Caco-2 (cell line): ENCODE measurements around the gene SNRNP25. TPM values are rescaled to one million over a fixed set of nuclear protein-coding genes. Genes with fewer than 3 reads are reported as not detected.

Experiments used
- BruUV-seq: library from RNA; stranded (reverse); fragments of 400-500 nt; replicated peaks from 2 replicates; lab custom pipeline; 2021; lab: Mats Ljungman, UMichigan
- CTCF ChIA-PET: fragments of 300-600 bp; sonication (Branson Sonifier 250); formaldehyde crosslinking; loops from one replicate; lab custom pipeline; 2022; ENCODE audit warnings: antibody characterized with exemption; lab: Charles Lee
- POLR2A ChIA-PET: fragments of 300-600 bp; sonication (Branson Sonifier 250); formaldehyde crosslinking; loops from one replicate; lab custom pipeline; 2022; ENCODE audit warnings: antibody characterized with exemption; lab: Charles Lee
- DNase-seq, 2 experiments: peaks; one replicate each; pipeline versions ENCODE4 v3.0.0 to v3.0.0-alpha.2; 2020 to 2022
- H3K27me3 ChIP-seq: replicated peaks from 2 replicates; pipeline ENCODE4 v1.6.0; 2011; ENCODE audit warnings: low read length; ENCODE audit not compliant: control insufficient read depth, insufficient read depth
- H3K36me3 ChIP-seq: 2 replicates; pipeline ENCODE4 v1.5.1; 2011; ENCODE audit warnings: low read length; ENCODE audit not compliant: control insufficient read depth, insufficient read depth
- H3K4me1 ChIP-seq: fragments of 250-450 bp; sonication (Bioruptor Pico); 2 replicates; pipeline ENCODE4 v1.5.1; 2020; ENCODE audit warnings: mild to moderate bottlenecking
- H3K4me3 ChIP-seq: 2 replicates; pipeline ENCODE4 v1.5.1; 2011; ENCODE audit warnings: low read depth, mild to moderate bottlenecking, control low read depth, low read length
- H3K9me3 ChIP-seq: fragments of 250-450 bp; sonication (Bioruptor Pico); 2 replicates; pipeline ENCODE4 v1.5.1; 2020; ENCODE audit warnings: mild to moderate bottlenecking, moderate library complexity
- H3K27ac Mint-ChIP-seq: one replicate; pipeline ENCODE4 v1.8.0; 2022; ENCODE audit warnings: mixed read lengths; ENCODE audit not compliant: unreplicated experiment
- H3K27me3 Mint-ChIP-seq: one replicate; pipeline ENCODE4 v1.8.0; 2022; ENCODE audit warnings: mixed read lengths; ENCODE audit not compliant: insufficient read depth, unreplicated experiment
- H3K36me3 Mint-ChIP-seq: one replicate; pipeline ENCODE4 v1.8.0; 2022; ENCODE audit warnings: mild to moderate bottlenecking, mixed read lengths; ENCODE audit not compliant: insufficient read depth, unreplicated experiment
- H3K4me1 Mint-ChIP-seq: one replicate; pipeline ENCODE4 v1.8.0; 2022; ENCODE audit warnings: low read depth, mixed read lengths; ENCODE audit not compliant: unreplicated experiment
- H3K4me3 Mint-ChIP-seq: one replicate; pipeline ENCODE4 v1.8.0; 2022; ENCODE audit warnings: mild to moderate bottlenecking, moderate library complexity, mixed read lengths; ENCODE audit not compliant: unreplicated experiment
- H3K9me3 Mint-ChIP-seq: one replicate; pipeline ENCODE4 v1.8.0; 2022; ENCODE audit warnings: mixed read lengths; ENCODE audit not compliant: unreplicated experiment
- CTCF ChIP-seq, 2 experiments: fragments of 200-600 bp in 1 of 2; IDR thresholded peaks; 1 replicate in 1 of 2; 2 replicates in 1 of 2; pipeline versions ENCODE4 v1.5.1 to v1.8.0; 2011 to 2022; ENCODE audit warnings: antibody characterized with exemption in 1 of 2, control low read depth in 1 of 2, inconsistent platforms in 1 of 2, low read depth in 1 of 2, low read length in 1 of 2, mild to moderate bottlenecking in 1 of 2, moderate library complexity in 1 of 2; ENCODE audit not compliant: insufficient read depth in 1 of 2, severe bottlenecking in 1 of 2, unreplicated experiment in 1 of 2
- intact Hi-C: fragments of 100-400 bp; cut with micrococcal nuclease; formaldehyde crosslinking; loops from one replicate; pipeline ENCODE4 v1.10.0; 2022; ENCODE audit not compliant: unreplicated experiment
- total RNA-seq: library from RNA; stranded (reverse); gene quantifications from 2 replicates; pipeline ENCODE4 v1.2.3, GENCODE V29; 2022

SNRNP25 gene
- total RNA-seq, 1 experiment from 2014 or later, result 57.1 TPM

- intact Hi-C loops, result no loop called here
- no TSS peak for BruUV-seq
Measured at GRCh38 chr16:104355-104754, 50.7 kb downstream of the SNRNP25 start.

GRCh38 chr16:104928-105327 lies 51.3 kb downstream of the SNRNP25 start:
- Histone ChIP-seq H3K27me3 (no peaks in the 10 kb centered on the region), H3K9me3 (no peaks in the 10 kb centered on the region), H3K36me3 (no peaks in the 10 kb centered on the region; the same call in none of the 2 replicates), H3K4me1 (no peaks in the 10 kb centered on the region), H3K4me3 (no peak overlapping the region)
- H3K4me3 Mint-ChIP-seq, result no peak overlapping the region
- H3K36me3 Mint-ChIP-seq, result peaks cover 32% of the 10 kb centered on the region
- intact Hi-C loops, result no loop called here
- no peak for TF ChIP-seq CTCF (IDR thresholded peaks at IDR 0.05; ENCODE audit: insufficient read depth in 1 of 2, low read depth in 1 of 2, low read length in 1 of 2, severe bottlenecking in 1 of 2, unreplicated experiment in 1 of 2)
- H3K4me1 Mint-ChIP-seq, result no peaks in the 10 kb centered on the region
- H3K9me3 Mint-ChIP-seq, result no peaks in the 10 kb centered on the region
- POLR2A ChIA-PET, result no interaction called here
- CTCF ChIA-PET, result interaction anchor here (1.6 kb wide), 1 partner anchor 39 kb away, joined by 4 read pairs; no protein-coding TSS in a partner anchor
- H3K27ac Mint-ChIP-seq, result no peak overlapping the region
- DNase-seq, result no peak
- no peaks in the 10 kb centered on the region for H3K27me3 Mint-ChIP-seq
- BruUV-seq, result no TSS peak

More at GRCh38 chr16:104355-104754, 50.7 kb downstream of the SNRNP25 start:
- H3K27me3 Mint-ChIP-seq, result no peaks in the 10 kb centered on the region
- H3K36me3 ChIP-seq, result no peaks in the 10 kb centered on the region; the same call in none of the 2 replicates
- H3K27me3 ChIP-seq, result no peaks in the 10 kb centered on the region
- no peaks in the 10 kb centered on the region for H3K4me1 Mint-ChIP-seq
- no peak for DNase-seq
- POLR2A ChIA-PET, result no interaction called here
- no peaks in the 10 kb centered on the region for H3K9me3 ChIP-seq
- peaks cover 30% of the 10 kb centered on the region for H3K36me3 Mint-ChIP-seq
- no peak for TF ChIP-seq CTCF (IDR thresholded peaks at IDR 0.05; ENCODE audit: insufficient read depth in 1 of 2, low read depth in 1 of 2, low read length in 1 of 2, severe bottlenecking in 1 of 2, unreplicated experiment in 1 of 2)
- CTCF ChIA-PET, result interaction anchor here (1.6 kb wide), 1 partner anchor 38 kb away, joined by 4 read pairs; no protein-coding TSS in a partner anchor
- H3K4me3 ChIP-seq, result no peak overlapping the region
- H3K27ac Mint-ChIP-seq, result no peak overlapping the region
- no peaks in the 10 kb centered on the region for H3K4me1 ChIP-seq
- H3K9me3 Mint-ChIP-seq, result no peaks in the 10 kb centered on the region
- H3K4me3 Mint-ChIP-seq, result no peak overlapping the region

GRCh38 chr16:105521-105920 lies 51.9 kb downstream of the SNRNP25 start:
- CTCF ChIA-PET, result interaction anchor here (0.7 to 1.6 kb wide), 2 partner anchors 39 to 87 kb away, joined by 3 to 4 read pairs; no protein-coding TSS in a partner anchor
- Mint-ChIP-seq H3K36me3 (peaks cover 32% of the 10 kb centered on the region), H3K4me1 (no peaks in the 10 kb centered on the region), H3K27me3 (no peaks in the 10 kb centered on the region), H3K27ac (no peak overlapping the region), H3K9me3 (no peaks in the 10 kb centered on the region), H3K4me3 (no peak overlapping the region)
- intact Hi-C loops, result no loop called here
- no TSS peak for BruUV-seq
- POLR2A ChIA-PET, result no interaction called here
- DNase-seq, result no peak
- H3K4me1 ChIP-seq, result no peaks in the 10 kb centered on the region
- no peaks in the 10 kb centered on the region; the same call in none of the 2 replicates for H3K36me3 ChIP-seq
- no peak overlapping the region for H3K4me3 ChIP-seq
- H3K9me3 ChIP-seq, result no peaks in the 10 kb centered on the region
- H3K27me3 ChIP-seq, result no peaks in the 10 kb centered on the region
- no peak for TF ChIP-seq CTCF (IDR thresholded peaks at IDR 0.05; ENCODE audit: insufficient read depth in 1 of 2, low read depth in 1 of 2, low read length in 1 of 2, severe bottlenecking in 1 of 2, unreplicated experiment in 1 of 2)
